GM12878 (cell line): Measurements from ENCODE around the gene TMEM198. TPM values are rescaled to one million over a fixed set of nuclear protein-coding genes. Genes with fewer than 3 reads are reported as not detected.

ENCODE experiments used
- ATAC-seq: fragments of 200-7000 bp; cut with Tn5 transposase; 3 replicates; pipeline ENCODE4 v1.9.1; 2020; ENCODE audit warnings: mild to moderate bottlenecking, moderate library complexity
- BruUV-seq: library from RNA; stranded (reverse); fragments of 400-500 nt; replicated peaks from 2 replicates; lab custom pipeline; 2021; lab: Mats Ljungman, UMichigan
- CTCF ChIA-PET: fragments of 300-600 bp; sonication (Branson Sonifier 250); formaldehyde crosslinking; extraction: SDS; loops from one replicate; lab custom pipeline; 2021; ENCODE audit warnings: inconsistent platforms; lab: Yijun Ruan, JAX
- POLR2A ChIA-PET: fragments of 350-600 bp; formaldehyde crosslinking; extraction: SDS; loops from one replicate; lab custom pipeline; 2021; ENCODE audit warnings: inconsistent platforms; lab: Charles Lee
- RAD21 ChIA-PET: fragments of 300-600 bp; sonication (Branson Sonifier 250); formaldehyde crosslinking; loops from one replicate; lab custom pipeline; 2023; ENCODE audit warnings: antibody characterized with exemption; ENCODE audit not compliant: unreplicated experiment; lab: Charles Lee
- SMC1A ChIA-PET: fragments of 300-600 bp; sonication (Branson Sonifier 250); formaldehyde crosslinking; loops from one replicate; lab custom pipeline; 2023; ENCODE audit not compliant: unreplicated experiment, uncharacterized antibody; lab: Charles Lee
- DNase-seq: peaks from one replicate; pipeline ENCODE4 v3.0.0-alpha.2; 2011; ENCODE audit warnings: low read depth, low spot score
- FAIRE-seq: peaks from 3 replicates; lab custom pipeline; 2011; peaks lifted over from hg19 to GRCh38; lab: Jason Lieb, UNC
- H2AFZ ChIP-seq: 2 replicates; pipeline ENCODE4 v1.6.0; 2011; ENCODE audit warnings: low read depth, low read length, control low read depth; ENCODE audit not compliant: control insufficient read depth
- H3K27ac ChIP-seq: 2 replicates; pipeline ENCODE4 v1.5.1; 2011; ENCODE audit warnings: control low read depth; ENCODE audit not compliant: control insufficient read depth, insufficient read depth
- H3K27me3 ChIP-seq, 2 experiments: replicated peaks in 1 of 2; 2 replicates each; pipeline versions ENCODE4 v1.6.0 to v1.6.1; 2011; ENCODE audit warnings: low read length in 1 of 2; ENCODE audit not compliant: control insufficient read depth in 2 of 2, insufficient read depth in 2 of 2
- H3K36me3 ChIP-seq, 2 experiments: 2 replicates each; pipeline ENCODE4 v1.5.1; 2011; ENCODE audit warnings: low read length in 1 of 2; ENCODE audit not compliant: control insufficient read depth in 2 of 2, insufficient read depth in 2 of 2
- H3K4me1 ChIP-seq: 2 replicates; pipeline ENCODE4 v1.6.1; 2011; ENCODE audit warnings: mild to moderate bottlenecking, low read length, moderate library complexity, mixed read lengths; ENCODE audit not compliant: control insufficient read depth, insufficient read depth
- H3K4me2 ChIP-seq: 2 replicates; pipeline ENCODE4 v1.6.0; 2011; ENCODE audit warnings: control low read depth; ENCODE audit not compliant: control insufficient read depth, insufficient read depth
- H3K4me3 ChIP-seq: fragments of 200-600 bp; sonication (generic); 2 replicates; pipeline ENCODE4 v1.5.1; 2016
- H3K79me2 ChIP-seq: 2 replicates; pipeline ENCODE4 v1.6.0; 2011; ENCODE audit warnings: low read length; ENCODE audit not compliant: control insufficient read depth, insufficient read depth
- H3K9ac ChIP-seq: 2 replicates; pipeline ENCODE4 v1.8.0; 2011; ENCODE audit warnings: low read length, control low read depth, mixed read lengths; ENCODE audit not compliant: control insufficient read depth, insufficient read depth
- H3K9me3 ChIP-seq: replicated peaks from 3 replicates; pipeline ENCODE4 v1.5.1; 2011; ENCODE audit warnings: mild to moderate bottlenecking, low read length; ENCODE audit not compliant: control insufficient read depth, insufficient read depth
- H4K20me1 ChIP-seq: 2 replicates; pipeline ENCODE4 v1.6.0; 2011; ENCODE audit not compliant: control insufficient read depth, insufficient read depth
- BCL11A ChIP-seq: IDR thresholded peaks from 2 replicates; pipeline ENCODE4 v1.6.1; 2011; ENCODE audit warnings: low read depth, low read length
- BHLHE40 ChIP-seq, 2 experiments: fragments of 450-650 bp in 1 of 2; IDR thresholded peaks; 2 replicates each; pipeline ENCODE4 v1.6.1; 2011 to 2017; ENCODE audit warnings: low read depth in 2 of 2, borderline replicate concordance in 1 of 2, improper control_type of control experiment in 1 of 2, low read length in 1 of 2, mild to moderate bottlenecking in 1 of 2
- MXI1 ChIP-seq: fragments of 150-350 bp; IDR thresholded peaks from 2 replicates; pipeline ENCODE4 v1.6.1; 2011; ENCODE audit warnings: low read depth, mild to moderate bottlenecking, inconsistent platforms, low read length, improper control_type of control experiment
- SP1 ChIP-seq: IDR thresholded peaks from one replicate; pipeline ENCODE4 v1.6.1; 2011; ENCODE audit warnings: low read depth, low read length
- WGBS: methylation state at CpG from one replicate; pipeline ENCODE4 v1.1.6; 2016; ENCODE audit warnings: low lambda C conversion rate; ENCODE audit not compliant: insufficient replicate concordance, insufficient coverage; ENCODE audit errors: missing lambda C conversion rate; 5-methylcytosine and 5-hydroxymethylcytosine counted together
- in situ Hi-C: fragments of 300-500 bp; cut with MboI; formaldehyde crosslinking; loops from 9 replicates; pipeline ENCODE4 v1.14.3; 2018; ENCODE audit warnings: mixed read lengths
- intact Hi-C: fragments of 100-400 bp; cut with micrococcal nuclease; formaldehyde crosslinking; loops from one replicate; pipeline ENCODE4 v1.14.2; 2022; ENCODE audit not compliant: unreplicated experiment
- polyA plus RNA-seq, 11 experiments: library from polyadenylated mRNA; depleted of rRNA in 4 of 11; unstranded in 6 of 11; stranded (reverse) in 5 of 11; fragments of >200 nt; fragmentation: Nextera tagmentation in 4 of 11; fragmentation: Illumina TruSeq in 1 of 11; extraction: Ambion mirVana in 4 of 11; extraction: Trizol in 1 of 11; gene quantifications; 1 replicate in 1 of 11; 2 replicates in 10 of 11; pipeline versions ENCODE4 v1.2.1 to v1.2.3, GENCODE V29; 2011 to 2016; ENCODE audit warnings: inconsistent platforms in 2 of 11, missing spikeins in 2 of 11, low read depth in 1 of 11
- total RNA-seq, 4 experiments: library from RNA; depleted of rRNA in 3 of 4; stranded (reverse); fragments of >200 nt in 3 of 4; fragmentation: Illumina TruSeq in 1 of 4; extraction: Trizol in 1 of 4; gene quantifications; 2 replicates each; pipeline versions ENCODE4 v1.2.1 to v1.2.3, GENCODE V29; 2013 to 2021

Gene TMEM198
- total and polyA plus RNA-seq, 10 of the 15 experiments (the other 5 are each of a cell fraction or from before 2014, with no cell fraction given), result 0.16 to 1.2 (median 0.65) TPM; not detected in 2

DNA sequence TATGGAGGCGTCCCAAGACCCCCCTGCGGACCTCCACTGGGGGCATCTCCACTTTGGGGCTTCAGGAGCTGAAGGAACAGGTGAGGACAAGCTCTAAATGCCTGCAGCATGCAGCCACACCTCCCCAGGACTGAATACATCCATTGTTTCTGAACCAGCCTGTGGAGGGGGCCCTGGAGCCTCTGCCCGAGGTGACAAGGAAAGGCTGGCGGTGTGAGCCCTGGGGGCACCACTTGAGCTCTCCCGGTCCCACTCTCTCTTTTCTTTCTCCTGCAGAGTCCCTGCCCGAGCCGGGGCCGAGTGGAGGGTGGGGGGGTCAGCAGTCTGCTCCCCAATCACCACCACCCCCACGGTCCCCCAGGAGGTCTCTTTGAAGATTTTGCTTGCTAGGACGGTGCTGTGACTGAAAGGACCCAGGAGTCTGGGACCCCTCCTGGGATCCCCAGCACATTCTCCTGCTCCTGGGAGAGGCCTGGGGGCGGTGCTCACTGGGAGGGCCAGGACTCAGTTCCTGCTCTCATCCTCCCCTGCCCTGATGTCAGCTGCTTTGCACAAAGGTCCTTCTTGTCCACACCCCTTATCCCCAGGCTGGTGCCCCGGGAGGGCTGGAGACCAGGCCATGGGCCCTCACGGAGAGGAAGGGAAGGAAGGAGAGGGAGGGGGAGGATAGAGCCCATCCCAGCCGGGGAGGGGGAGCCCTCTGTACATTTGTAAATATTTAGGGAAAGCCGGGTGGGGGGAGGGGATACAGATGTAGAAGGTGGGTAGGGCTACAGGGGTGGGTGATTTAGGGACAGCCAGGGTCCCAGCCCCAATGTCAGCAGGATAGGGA lies 6.0 kb upstream of the TMEM198 start (continued):
- TF ChIP-seq MXI1 (no peak), BHLHE40 (IDR thresholded peaks at IDR 0.05; ENCODE audit: borderline replicate concordance in 1 of 2, low read depth in 2 of 2, low read length in 1 of 2) (no peak)

DNA sequence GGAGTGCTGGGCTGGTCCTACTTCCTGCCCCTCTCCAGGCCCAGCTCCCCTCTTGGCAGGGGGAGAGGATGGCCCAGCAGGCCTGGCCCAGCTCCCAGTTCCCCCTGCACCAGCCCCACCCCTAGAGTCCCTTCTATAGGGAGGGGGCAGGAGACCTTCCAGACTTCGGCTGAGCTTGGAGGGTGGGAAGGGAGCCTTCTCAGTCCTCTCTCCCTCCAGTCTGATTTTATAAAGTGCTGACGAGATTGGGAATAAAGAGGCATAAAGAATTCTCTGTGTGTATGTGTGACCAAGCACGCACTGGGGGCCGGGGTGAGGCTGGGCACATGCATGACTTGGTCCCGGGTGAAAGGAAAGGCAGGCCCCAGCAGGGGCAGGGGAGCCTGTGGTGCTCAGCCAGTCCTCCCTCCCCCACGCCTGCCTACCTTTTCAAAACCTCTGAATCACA lies 5.3 kb upstream of the TMEM198 start:
- ATAC-seq, result no peak
- DNase-seq, result no peak
- Histone ChIP-seq H2AFZ (no peak overlapping the region), H3K9me3 (no peaks in the 10 kb centered on the region), H3K27ac (no peak overlapping the region), H3K79me2 (no peaks in the 10 kb centered on the region), H3K4me3 (no peak overlapping the region), H3K9ac (no peak overlapping the region), H3K36me3 (no peaks in the 10 kb centered on the region; a peak in 1 of 4 replicates), H3K4me1 (peaks cover 3% of the 10 kb centered on the region; the same call in 1 of the 2 replicates), H3K4me2 (no peak overlapping the region), H4K20me1 (no peaks in the 10 kb centered on the region), H3K27me3 (peaks cover 0 to 3% of the 10 kb centered on the region in 2 experiments; a peak in 2 of 4 replicates)
- POLR2A ChIA-PET, result no interaction called here
- 58% methylated on average over 6 of the region's 6 CpGs for WGBS
- intact Hi-C loops (no loop called here), in situ Hi-C loops (no loop called here)
- CTCF ChIA-PET, result interaction anchor here (1.3 to 4.6 kb wide), 2 partner anchors 9 to 152 kb away, joined by 4 to 63 read pairs; no protein-coding TSS in a partner anchor
- RAD21 ChIA-PET, result no interaction called here
- TF ChIP-seq SP1 (no peak), BCL11A (no peak)
- SMC1A ChIA-PET, result no interaction called here
- BruUV-seq, result no TSS peak
- no peak for FAIRE-seq
